ENCODE measurements around the gene KCNN3. TPM values are rescaled to one million over a fixed set of nuclear protein-coding genes. Genes with fewer than 3 reads are reported as not detected.

KCNN3 gene
- total RNA-seq, 1 donor from 2014 or later, result 1.8 TPM

- intact Hi-C loops (cut with DNase I), result no loop called here
- peak; percentile 93 for ATAC-seq
- DNase-seq (ENCODE audit: low spot score), result peak; percentile 74
Measured at GRCh38 chr1:154669464-154670282, 200.4 kb downstream of the KCNN3 start.

- intact Hi-C loops (cut with DNase I), result no loop called here
- ATAC-seq, result no peak
- no peak for DNase-seq (ENCODE audit: low spot score)
Measured at GRCh38 chr1:154666051-154666790, 203.9 kb downstream of the KCNN3 start.

- no peak for ATAC-seq
- intact Hi-C loops (cut with DNase I), result no loop called here
Measured at GRCh38 chr1:154664331-154665002, 205.6 kb downstream of the KCNN3 start.

GRCh38 chr1:154663471-154664060, 206.5 kb downstream of the KCNN3 start:
- DNase-seq (ENCODE audit: low spot score) (no peak), ATAC-seq (no peak)
- intact Hi-C loops (cut with DNase I), result no loop called here

More at GRCh38 chr1:154664331-154665002, 205.6 kb downstream of the KCNN3 start:
- DNase-seq (ENCODE audit: low spot score), result no peak

DNA sequence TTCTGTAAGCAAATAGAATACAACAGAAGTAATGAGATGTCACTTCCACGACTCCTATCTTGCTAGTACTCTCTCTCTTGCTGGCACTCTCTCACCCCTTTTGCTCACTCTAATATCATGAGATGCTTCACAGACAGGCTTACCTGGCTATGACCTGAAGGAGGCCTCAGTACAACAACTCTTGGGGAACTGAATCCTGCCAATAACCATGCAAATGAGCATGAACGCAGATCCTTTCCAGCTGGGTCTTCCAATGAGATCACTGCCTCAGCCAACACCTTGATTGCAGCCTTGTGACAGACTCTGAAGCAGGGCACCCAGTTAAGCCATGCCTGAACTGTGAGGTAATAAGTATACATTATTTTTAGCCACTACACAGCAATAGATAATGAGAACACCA, 209.0 kb downstream of the KCNN3 start:
- no peak for ATAC-seq
- DNase-seq (ENCODE audit: low spot score), result no peak
- intact Hi-C loops (cut with DNase I), result no loop called here

GRCh38 chr1:154659823-154660592, 210.1 kb downstream of the KCNN3 start:
- no peak for DNase-seq (ENCODE audit: low spot score)
- intact Hi-C loops (cut with DNase I), result no loop called here
- no peak for ATAC-seq

DNA sequence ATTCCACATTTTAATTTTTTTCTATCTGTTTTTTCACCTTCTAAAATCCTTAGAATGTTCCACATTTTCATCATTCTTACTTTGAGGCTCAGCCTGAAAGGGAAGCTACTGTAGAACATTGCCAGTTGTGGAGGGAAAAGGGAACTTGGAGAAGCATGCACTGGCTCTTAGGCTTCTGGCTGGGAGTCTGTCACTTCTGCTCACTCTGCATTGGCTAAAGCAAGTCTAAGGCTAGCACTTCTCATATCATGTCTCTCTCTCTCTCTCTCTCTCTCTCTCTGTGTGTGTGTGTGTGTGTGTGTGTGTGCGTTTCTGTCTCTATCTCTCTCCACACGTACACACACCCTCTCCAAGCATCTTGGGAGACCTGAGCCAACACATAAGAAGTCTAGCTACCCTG, 212.5 kb downstream of the KCNN3 start:
- DNase-seq (ENCODE audit: low spot score) (no peak), ATAC-seq (peak; percentile 44)
- intact Hi-C loops (cut with DNase I), result no loop called here

DNA sequence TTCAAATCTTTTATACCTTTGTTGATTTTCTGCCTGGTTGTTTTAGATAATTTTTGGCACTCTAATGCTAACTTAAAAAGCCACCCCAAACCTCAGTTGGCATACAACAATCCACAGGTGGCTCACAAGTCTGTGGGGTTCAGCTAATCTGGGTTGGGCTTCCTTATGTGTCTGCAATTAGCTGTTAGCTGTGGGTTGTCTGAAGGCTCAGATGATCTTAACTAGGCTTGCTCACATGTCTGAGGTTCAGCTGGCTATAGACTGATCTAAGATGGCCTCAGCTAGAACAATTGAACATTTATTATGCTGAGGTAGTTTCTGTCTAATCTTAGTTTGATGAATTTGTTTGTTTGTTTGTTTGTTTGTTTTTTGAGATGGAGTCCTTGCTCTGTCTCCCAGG, 217.2 kb downstream of the KCNN3 start:
- ATAC-seq, result no peak
- intact Hi-C loops (cut with DNase I), result no loop called here
- no peak for DNase-seq (ENCODE audit: low spot score)

Other genes with a start within 250 kb of the KCNN3 start
- 30.4 TPM for gene PMVK, start 66.4 kb upstream of the KCNN3 start, total RNA-seq
- gene PBXIP1, start 85.8 kb upstream of the KCNN3 start, total RNA-seq, result 71.1 TPM
- gene PYGO2, start 91.5 kb upstream of the KCNN3 start, total RNA-seq, result 25.0 TPM
- 92.5 TPM for gene SHC1, start 100.5 kb upstream of the KCNN3 start, total RNA-seq
- 31.7 TPM for gene CKS1B, start 104.4 kb upstream of the KCNN3 start, total RNA-seq
- gene FLAD1, start 113.1 kb upstream of the KCNN3 start, total RNA-seq, result 24.3 TPM
- gene LENEP, start 123.3 kb upstream of the KCNN3 start, total RNA-seq, result not detected
- gene ZBTB7B, start 132.5 kb upstream of the KCNN3 start, total RNA-seq, result 45.3 TPM
- 5.5 TPM for gene DCST2, start 163.5 kb upstream of the KCNN3 start, total RNA-seq
- 0.31 TPM for gene DCST1, start 163.5 kb upstream of the KCNN3 start, total RNA-seq
- 147 TPM for gene ADAM15, start 181.0 kb upstream of the KCNN3 start, total RNA-seq
- 3.1 TPM for gene EFNA4, start 193.5 kb upstream of the KCNN3 start, total RNA-seq
- 2.4 TPM for gene EFNA3, start 208.6 kb upstream of the KCNN3 start, total RNA-seq

Data from sciatic nerve (tissue), 2 donors.